Endothelial cell of umbilical vein (primary cell): ENCODE data around the gene HSD17B8. TPM values are rescaled to one million over a fixed set of nuclear protein-coding genes. Genes with fewer than 3 reads are reported as not detected.

Source experiments
- BruUV-seq: library from RNA; stranded (reverse); fragments of 400-500 nt; replicated peaks from 2 replicates; lab custom pipeline; 2021; lab: Mats Ljungman, UMichigan
- CTCF ChIA-PET: fragments of 300-600, 350-600 bp; sonication (Branson Sonifier 250); formaldehyde crosslinking; loops from one replicate; lab custom pipeline; 2021; ENCODE audit warnings: antibody characterized with exemption, inconsistent platforms; lab: Charles Lee
- POLR2A ChIA-PET: fragments of 300-600, 350-600 bp; sonication (Branson Sonifier 250); formaldehyde crosslinking; loops from one replicate; lab custom pipeline; 2021; ENCODE audit warnings: antibody characterized with exemption, inconsistent platforms; lab: Charles Lee
- DNase-seq: peaks from one replicate; pipeline ENCODE4 v3.0.0-alpha.2; 2011; ENCODE audit warnings: low read depth, low spot score
- FAIRE-seq: peaks from 2 replicates; lab custom pipeline; 2011; peaks lifted over from hg19 to GRCh38; lab: Jason Lieb, UNC
- H2AFZ ChIP-seq: 2 replicates; pipeline ENCODE4 v1.6.0; 2012; ENCODE audit warnings: low read depth, low read length, control low read depth, inconsistent platforms
- H3K27ac ChIP-seq: 2 replicates; pipeline ENCODE4 v1.5.1; 2011; ENCODE audit warnings: low read depth, mild to moderate bottlenecking, control low read depth, low read length, moderate library complexity; ENCODE audit not compliant: insufficient read depth
- H3K27me3 ChIP-seq, 2 experiments: 2 replicates each; pipeline versions ENCODE4 v1.6.0 to v1.6.1; 2011; ENCODE audit warnings: low read length in 2 of 2, mixed read lengths in 1 of 2; ENCODE audit not compliant: control insufficient read depth in 2 of 2, insufficient read depth in 2 of 2
- H3K36me3 ChIP-seq, 2 experiments: 2 replicates in 1 of 2; 3 replicates in 1 of 2; pipeline ENCODE4 v1.5.1; 2011; ENCODE audit warnings: low read length in 2 of 2, mild to moderate bottlenecking in 1 of 2, moderate library complexity in 1 of 2; ENCODE audit not compliant: control insufficient read depth in 2 of 2, insufficient read depth in 2 of 2; ENCODE audit errors: extremely low read depth in 1 of 2
- H3K4me1 ChIP-seq: 3 replicates; pipeline ENCODE4 v1.5.1; 2011; ENCODE audit warnings: mild to moderate bottlenecking, low read length; ENCODE audit not compliant: control insufficient read depth, insufficient read depth; ENCODE audit errors: extremely low read depth
- H3K4me2 ChIP-seq: 2 replicates; pipeline ENCODE4 v1.6.1; 2011; ENCODE audit warnings: low read length, control low read depth, mixed read lengths; ENCODE audit not compliant: insufficient read depth
- H3K4me3 ChIP-seq, 3 experiments: fragments of 200-600 bp in 1 of 3; sonication (generic), shearing (Covaris generic) in 1 of 3; replicated peaks in 1 of 3; 2 replicates each; pipeline ENCODE4 v1.5.1; 2011 to 2016; ENCODE audit warnings: control low read depth in 3 of 3, low read length in 3 of 3, mild to moderate bottlenecking in 2 of 3, inconsistent platforms in 1 of 3, low read depth in 1 of 3, moderate library complexity in 1 of 3; ENCODE audit not compliant: insufficient read depth in 1 of 3
- H3K79me2 ChIP-seq: 2 replicates; pipeline ENCODE4 v1.6.0; 2012; ENCODE audit warnings: low read length, inconsistent platforms; ENCODE audit not compliant: control insufficient read depth, insufficient read depth
- H3K9ac ChIP-seq: replicated peaks from 2 replicates; pipeline ENCODE3; 2011; ENCODE audit warnings: low read length, control low read depth; ENCODE audit not compliant: insufficient read depth; ENCODE audit errors: extremely low read depth
- H3K9me1 ChIP-seq: replicated peaks from 3 replicates; pipeline ENCODE4 v1.6.0; 2011; ENCODE audit warnings: mild to moderate bottlenecking, low read length; ENCODE audit not compliant: control insufficient read depth, insufficient read depth; ENCODE audit errors: extremely low read depth
- H3K9me3 ChIP-seq: replicated peaks from 2 replicates; pipeline ENCODE4 v1.5.1; 2012; ENCODE audit warnings: low read length, inconsistent platforms; ENCODE audit not compliant: control insufficient read depth, insufficient read depth
- H4K20me1 ChIP-seq: replicated peaks from 2 replicates; pipeline ENCODE3; 2011; ENCODE audit warnings: mild to moderate bottlenecking, low read length; ENCODE audit not compliant: control insufficient read depth, insufficient read depth; ENCODE audit errors: extremely low read depth
- CTCF ChIP-seq, 2 donors: IDR thresholded peaks; 1 replicate in 1 of 2; 2 replicates in 1 of 2; pipeline ENCODE4 v1.5.1; 2011; ENCODE audit warnings: low read length in 2 of 2, mild to moderate bottlenecking in 2 of 2, moderate library complexity in 2 of 2, control low read depth in 1 of 2, inconsistent platforms in 1 of 2, low read depth in 1 of 2; ENCODE audit not compliant: insufficient read depth in 1 of 2; ENCODE audit errors: extremely low read depth in 1 of 2
- EZH2 ChIP-seq: IDR thresholded peaks from 2 replicates; pipeline ENCODE4 v1.6.1; 2012; ENCODE audit warnings: borderline replicate concordance, low read depth, mild to moderate bottlenecking, moderate library complexity, low read length, inconsistent platforms; ENCODE audit not compliant: severe bottlenecking
- FOS ChIP-seq: IDR thresholded peaks from 2 replicates; pipeline ENCODE4 v1.6.1; 2011; ENCODE audit warnings: mild to moderate bottlenecking, low read length, moderate library complexity, borderline replicate concordance; ENCODE audit not compliant: insufficient read depth
- GATA2 ChIP-seq: IDR thresholded peaks from 2 replicates; pipeline ENCODE4 v1.7.0; 2011; ENCODE audit warnings: low read depth, mild to moderate bottlenecking, moderate library complexity, mixed read lengths, low read length; ENCODE audit not compliant: insufficient read length, insufficient read depth
- JUN ChIP-seq: IDR thresholded peaks from 2 replicates; pipeline ENCODE4 v1.6.1; 2011; ENCODE audit warnings: borderline replicate concordance, low read depth; ENCODE audit not compliant: insufficient read length, insufficient read depth
- MAX ChIP-seq: IDR thresholded peaks from 2 replicates; pipeline ENCODE4 v1.6.1; 2011; ENCODE audit not compliant: insufficient read depth, insufficient read length
- MYC ChIP-seq: IDR thresholded peaks from one replicate; pipeline ENCODE4 v1.6.1; 2011; ENCODE audit warnings: mild to moderate bottlenecking, low read depth, low read length
- POLR2A ChIP-seq: IDR thresholded peaks from 2 replicates; pipeline ENCODE4 v1.6.1; 2012; ENCODE audit warnings: low read depth, mild to moderate bottlenecking, control low read depth, low read length
- POLR2AphosphoS5 ChIP-seq: IDR thresholded peaks from 2 replicates; pipeline ENCODE4 v1.6.1; 2012; ENCODE audit warnings: low read depth, mild to moderate bottlenecking, control low read depth, low read length, moderate library complexity; ENCODE audit not compliant: insufficient read depth
- dilution Hi-C: fragments of 300-500 bp; cut with MboI; formaldehyde crosslinking; loops from one replicate; pipeline ENCODE4 v1.15.0; 2019; ENCODE audit warnings: low sequenced_read_pairs; ENCODE audit not compliant: extremely low pct_ligation_motif_present
- intact Hi-C: fragments of 100-400 bp; cut with micrococcal nuclease; formaldehyde crosslinking; loops from one replicate; pipeline ENCODE4 v1.10.0; 2022
- polyA plus RNA-seq, 4 experiments: library from polyadenylated mRNA; depleted of rRNA in 3 of 4; stranded (reverse) in 3 of 4; unstranded in 1 of 4; fragments of >200 nt; gene quantifications; 2 replicates each; pipeline versions ENCODE4 v1.2.1 to v1.2.3, GENCODE V29; 2011 to 2012; ENCODE audit warnings: missing spikeins in 1 of 4
- total RNA-seq: library from RNA; stranded (reverse); gene quantifications from 2 replicates; pipeline ENCODE4 v1.2.3, GENCODE V29; 2021

Gene HSD17B8
- total and polyA plus RNA-seq, 2 donors (not counting 3 experiments of a cell fraction or from before 2014, with no cell fraction given): 4.0 to 8.2 TPM

- TF ChIP-seq CTCF (IDR thresholded peaks at IDR 0.05; ENCODE audit: extremely low read depth in 1 of 2, insufficient read depth in 1 of 2, low read depth in 1 of 2, low read length in 2 of 2) (no peak), MAX (no peak), MYC (no peak), FOS (no peak), POLR2A (no peak), JUN (no peak), POLR2AphosphoS5 (no peak), EZH2 (no peak), GATA2 (no peak)
- Histone ChIP-seq H3K4me3 (no peak overlapping the region), H3K9me3 (no peaks in the 10 kb centered on the region), H4K20me1 (no peaks in the 10 kb centered on the region), H3K9me1 (no peaks in the 10 kb centered on the region), H3K27ac (no peak overlapping the region), H2AFZ (no peak overlapping the region), H3K4me2 (no peak overlapping the region), H3K79me2 (no peaks in the 10 kb centered on the region), H3K36me3 (no peaks in the 10 kb centered on the region), H3K27me3 (no peaks in the 10 kb centered on the region), H3K9ac (no peak overlapping the region), H3K4me1 (no peaks in the 10 kb centered on the region)
- ChIA-PET POLR2A (no interaction called here), CTCF (interaction anchor here (0.7 to 3.0 kb wide), 7 partner anchors 14 to 240 kb away, joined by 3 to 19 read pairs (median 10); no protein-coding TSS in a partner anchor)
- FAIRE-seq: no peak
- BruUV-seq: no TSS peak
- intact Hi-C loops (no loop called here), dilution Hi-C loops (no loop called here)
- DNase-seq: no peak
Measured at GRCh38 chr6:33173535-33174180, 30.8 kb upstream of the HSD17B8 start.
